H9 (cell line): ENCODE results near the gene VASH2. TPM values are rescaled to one million over a fixed set of nuclear protein-coding genes. Genes with fewer than 3 reads are reported as not detected.
A peak's percentile ranks its signal among the peaks of the same experiment; 100 is the strongest.

Experiments used
- DNase-seq: peaks from one replicate; pipeline ENCODE4 v3.0.0-alpha.2; 2017
- H2AFZ ChIP-seq: one replicate; pipeline ENCODE4 v1.6.1; 2013; ENCODE audit warnings: mild to moderate bottlenecking, low read length, control low read depth, moderate library complexity
- H2AK5ac ChIP-seq: 2 replicates; pipeline ENCODE4 v1.6.1; 2013; ENCODE audit warnings: low read length, control low read depth, mixed read lengths; ENCODE audit not compliant: insufficient read length
- H2BK120ac ChIP-seq: one replicate; pipeline ENCODE4 v1.6.1; 2013; ENCODE audit warnings: low read depth, mild to moderate bottlenecking, low read length, control low read depth, inconsistent platforms; ENCODE audit not compliant: poor library complexity, severe bottlenecking
- H2BK12ac ChIP-seq: 2 replicates; pipeline ENCODE4 v1.6.1; 2013; ENCODE audit warnings: low read length, control low read depth, mixed read lengths, low read depth; ENCODE audit not compliant: insufficient read length
- H2BK15ac ChIP-seq: 2 replicates; pipeline ENCODE4 v1.6.1; 2013; ENCODE audit warnings: low read depth, low read length, control low read depth
- H2BK20ac ChIP-seq: one replicate; pipeline ENCODE4 v1.6.1; 2013; ENCODE audit warnings: low read depth, mild to moderate bottlenecking, low read length, control low read depth, inconsistent platforms; ENCODE audit not compliant: poor library complexity, severe bottlenecking
- H2BK5ac ChIP-seq: 2 replicates; pipeline ENCODE4 v1.6.1; 2013; ENCODE audit warnings: low read length, control low read depth, mixed read lengths; ENCODE audit not compliant: insufficient read length
- H3K14ac ChIP-seq: 2 replicates; pipeline ENCODE4 v1.6.1; 2013; ENCODE audit warnings: low read length, control low read depth; ENCODE audit not compliant: insufficient read depth
- H3K18ac ChIP-seq: 2 replicates; pipeline ENCODE4 v1.6.1; 2013; ENCODE audit warnings: low read depth, mild to moderate bottlenecking, mixed read lengths, low read length, control low read depth; ENCODE audit not compliant: insufficient read length
- H3K23ac ChIP-seq: 2 replicates; pipeline ENCODE4 v1.6.1; 2013; ENCODE audit warnings: low read length, control low read depth, mixed read lengths, low read depth; ENCODE audit not compliant: insufficient read length
- H3K23me2 ChIP-seq: 2 replicates; pipeline ENCODE4 v1.6.1; 2013; ENCODE audit warnings: low read depth, mild to moderate bottlenecking, mixed read lengths, low read length, control low read depth; ENCODE audit not compliant: insufficient read length, poor library complexity, severe bottlenecking
- H3K27ac ChIP-seq: 2 replicates; pipeline ENCODE4 v1.5.1; 2013; ENCODE audit warnings: low read length, control low read depth, mixed read lengths, low read depth; ENCODE audit not compliant: insufficient read length
- H3K27me3 ChIP-seq: 2 replicates; pipeline ENCODE4 v1.6.1; 2013; ENCODE audit warnings: low read length, control low read depth, inconsistent platforms; ENCODE audit not compliant: insufficient read depth
- H3K4ac ChIP-seq: 2 replicates; pipeline ENCODE4 v1.6.1; 2013; ENCODE audit warnings: low read depth, mild to moderate bottlenecking, control low read depth, inconsistent platforms, low read length, moderate library complexity
- H3K4me1 ChIP-seq: 2 replicates; pipeline ENCODE4 v1.6.1; 2013; ENCODE audit warnings: low read length, control low read depth, inconsistent platforms; ENCODE audit not compliant: insufficient read depth
- H3K4me2 ChIP-seq: 2 replicates; pipeline ENCODE4 v1.6.1; 2013; ENCODE audit warnings: low read length, control low read depth, mixed read lengths; ENCODE audit not compliant: insufficient read length, insufficient read depth
- H3K56ac ChIP-seq: 2 replicates; pipeline ENCODE4 v1.6.1; 2013; ENCODE audit warnings: low read depth, mild to moderate bottlenecking, mixed read lengths, low read length, control low read depth; ENCODE audit not compliant: insufficient read length
- H3K79me1 ChIP-seq: 2 replicates; pipeline ENCODE4 v1.6.1; 2013; ENCODE audit warnings: low read depth, mild to moderate bottlenecking, moderate library complexity, low read length, control low read depth, inconsistent platforms; ENCODE audit not compliant: insufficient read depth, poor library complexity, severe bottlenecking
- H3K79me2 ChIP-seq: 2 replicates; pipeline ENCODE4 v1.6.1; 2013; ENCODE audit warnings: low read length, control low read depth, inconsistent platforms; ENCODE audit not compliant: insufficient read depth
- H3K9ac ChIP-seq: 2 replicates; pipeline ENCODE4 v1.6.1; 2013; ENCODE audit warnings: low read length, control low read depth, mixed read lengths; ENCODE audit not compliant: insufficient read length; ENCODE audit errors: extremely low read depth
- H3K9me3 ChIP-seq: one replicate; pipeline ENCODE4 v1.6.1; 2013; ENCODE audit warnings: low read depth, low read length, inconsistent platforms; ENCODE audit not compliant: control insufficient read depth
- H3T11ph ChIP-seq: one replicate; pipeline ENCODE4 v1.6.1; 2013; ENCODE audit warnings: mild to moderate bottlenecking, low read length, control low read depth, inconsistent platforms
- H4K20me1 ChIP-seq: one replicate; pipeline ENCODE4 v1.6.1; 2013; ENCODE audit not compliant: control insufficient read depth, insufficient read length, insufficient read depth
- H4K5ac ChIP-seq: 2 replicates; pipeline ENCODE4 v1.6.1; 2013; ENCODE audit warnings: low read depth, mild to moderate bottlenecking, mixed read lengths, low read length, control low read depth; ENCODE audit not compliant: insufficient read length
- H4K8ac ChIP-seq: replicated peaks from 2 replicates; pipeline ENCODE4 v1.6.1; 2013; ENCODE audit warnings: low read length, control low read depth, mixed read lengths, low read depth; ENCODE audit not compliant: insufficient read length
- H4K91ac ChIP-seq: 2 replicates; pipeline ENCODE4 v1.6.1; 2013; ENCODE audit warnings: low read depth, mild to moderate bottlenecking, moderate library complexity, mixed read lengths, low read length, control low read depth; ENCODE audit not compliant: insufficient read length
- H3K27ac Mint-ChIP-seq, 3 experiments: 2 replicates in 2 of 3; 3 replicates in 1 of 3; pipeline ENCODE4 v1.8.0; 2020 to 2021; ENCODE audit warnings: mixed read lengths in 3 of 3, mild to moderate bottlenecking in 1 of 3, moderate library complexity in 1 of 3
- H3K27me3 Mint-ChIP-seq: 2 replicates; pipeline ENCODE4 v1.8.0; 2021; ENCODE audit warnings: low read depth, mild to moderate bottlenecking, moderate library complexity, mixed read lengths
- H3K36me3 Mint-ChIP-seq, 3 experiments: 2 replicates in 2 of 3; 3 replicates in 1 of 3; pipeline ENCODE4 v1.8.0; 2020 to 2021; ENCODE audit warnings: low read depth in 3 of 3, mixed read lengths in 3 of 3; ENCODE audit not compliant: insufficient read depth in 1 of 3
- H3K4me1 Mint-ChIP-seq, 2 experiments: 2 replicates each; pipeline ENCODE4 v1.8.0; 2020; ENCODE audit warnings: mixed read lengths in 2 of 2
- H3K4me3 Mint-ChIP-seq, 2 experiments: 2 replicates in 1 of 2; 3 replicates in 1 of 2; pipeline ENCODE4 v1.8.0; 2020 to 2021; ENCODE audit warnings: mild to moderate bottlenecking in 2 of 2, mixed read lengths in 2 of 2, moderate library complexity in 1 of 2
- H3K9me3 Mint-ChIP-seq, 2 experiments: 2 replicates in 1 of 2; 3 replicates in 1 of 2; pipeline ENCODE4 v1.8.0; 2020; ENCODE audit warnings: mild to moderate bottlenecking in 2 of 2, mixed read lengths in 2 of 2, moderate library complexity in 1 of 2
- WGBS: extraction: QIAGEN DNeasy Blood & Tissue Kit; methylation state at CpG from one replicate; pipeline ENCODE4 v1.1.7; 2013; ENCODE audit warnings: missing lambda C conversion rate, low lambda C conversion rate, mixed read lengths; ENCODE audit not compliant: insufficient read length; ENCODE audit errors: extremely low coverage; 5-methylcytosine and 5-hydroxymethylcytosine counted together
- total RNA-seq: library from RNA; stranded (reverse); gene quantifications from 2 replicates; pipeline ENCODE4 v1.2.1, GENCODE V29; 2021
- TF ChIP-seq, protein P1 (sequence below): fragments of 200-600 bp; sonication (generic); conservative IDR thresholded peaks from 3 replicates; pipeline ENCODE4 v1.8.0; 2021; ENCODE audit warnings: antibody characterized with exemption, mild to moderate bottlenecking

VASH2 gene
- total RNA-seq, 1 experiment from 2014 or later = 76.1 TPM

DNA sequence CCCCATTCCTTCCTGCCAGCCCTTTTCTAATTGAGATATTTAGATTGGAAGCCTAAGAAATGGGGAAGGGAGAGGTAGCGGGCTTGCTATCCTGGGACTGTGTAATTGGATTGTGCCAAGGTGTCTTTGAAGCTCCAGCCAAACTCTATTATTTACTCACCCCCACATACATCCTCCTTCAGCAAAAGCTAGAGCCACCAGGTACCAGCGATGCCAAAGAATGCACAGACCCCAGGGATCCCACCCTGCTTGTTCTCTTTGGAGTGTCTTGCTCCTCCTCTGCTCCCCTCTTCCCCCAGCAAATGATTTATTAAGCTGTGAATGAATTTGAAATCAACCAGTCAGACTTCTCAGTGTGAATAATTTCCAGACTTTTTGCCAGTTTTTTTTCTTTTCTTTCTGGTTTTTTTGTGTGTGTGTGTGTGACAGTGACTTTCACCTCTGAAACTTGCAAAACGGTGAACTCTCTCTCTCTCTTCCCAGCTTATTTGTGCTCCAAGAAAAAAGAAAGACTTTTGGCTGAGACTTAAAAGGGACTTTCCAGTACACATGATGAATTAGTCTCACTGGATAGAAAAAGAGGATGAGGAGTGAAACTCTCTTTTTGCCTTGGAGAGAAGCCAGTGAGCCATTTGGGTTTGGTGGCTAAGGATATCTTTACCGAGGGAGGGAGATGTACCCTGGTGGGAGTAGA is 1.8 kb downstream of the VASH2 start:
- H4K20me1 ChIP-seq = peaks cover 2% of the 10 kb centered on the region
- no peak overlapping the region for H2AFZ ChIP-seq
- peaks cover 11% of the 10 kb centered on the region; the same call in 1 of the 2 replicates for H3K79me2 ChIP-seq
- no peak overlapping the region for H3K27ac ChIP-seq
- peaks cover 8 to 9% of the 10 kb centered on the region in 2 experiments; a peak in 4 of 5 replicates for H3K9me3 Mint-ChIP-seq
- H3K27ac Mint-ChIP-seq = peak overlapping the region in 1 of 3 experiments; percentile 34; a peak in 1 of 7 replicates
- H3K79me1 ChIP-seq = peaks cover 7% of the 10 kb centered on the region
- TF ChIP-seq, protein P1, sequence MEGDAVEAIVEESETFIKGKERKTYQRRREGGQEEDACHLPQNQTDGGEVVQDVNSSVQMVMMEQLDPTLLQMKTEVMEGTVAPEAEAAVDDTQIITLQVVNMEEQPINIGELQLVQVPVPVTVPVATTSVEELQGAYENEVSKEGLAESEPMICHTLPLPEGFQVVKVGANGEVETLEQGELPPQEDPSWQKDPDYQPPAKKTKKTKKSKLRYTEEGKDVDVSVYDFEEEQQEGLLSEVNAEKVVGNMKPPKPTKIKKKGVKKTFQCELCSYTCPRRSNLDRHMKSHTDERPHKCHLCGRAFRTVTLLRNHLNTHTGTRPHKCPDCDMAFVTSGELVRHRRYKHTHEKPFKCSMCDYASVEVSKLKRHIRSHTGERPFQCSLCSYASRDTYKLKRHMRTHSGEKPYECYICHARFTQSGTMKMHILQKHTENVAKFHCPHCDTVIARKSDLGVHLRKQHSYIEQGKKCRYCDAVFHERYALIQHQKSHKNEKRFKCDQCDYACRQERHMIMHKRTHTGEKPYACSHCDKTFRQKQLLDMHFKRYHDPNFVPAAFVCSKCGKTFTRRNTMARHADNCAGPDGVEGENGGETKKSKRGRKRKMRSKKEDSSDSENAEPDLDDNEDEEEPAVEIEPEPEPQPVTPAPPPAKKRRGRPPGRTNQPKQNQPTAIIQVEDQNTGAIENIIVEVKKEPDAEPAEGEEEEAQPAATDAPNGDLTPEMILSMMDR = no peak
- no peak overlapping the region for H3K56ac ChIP-seq
- no peak overlapping the region for H3K14ac ChIP-seq
- H2BK12ac ChIP-seq = no peak overlapping the region
- no peak for DNase-seq
- H3K23me2 ChIP-seq = peaks cover 14% of the 10 kb centered on the region
- no peak overlapping the region for H3K23ac ChIP-seq
- peaks cover 21% of the 10 kb centered on the region for H3K27me3 Mint-ChIP-seq
- H3K36me3 Mint-ChIP-seq = peaks cover 48 to 57% (median 50%) of the 10 kb centered on the region in 3 experiments
- H2BK5ac ChIP-seq = no peak overlapping the region
- H3T11ph ChIP-seq = no peak overlapping the region
- H3K9ac ChIP-seq = peak overlapping the region; percentile 36
- H3K9me3 ChIP-seq = no peaks in the 10 kb centered on the region
- peaks cover 50 to 53% of the 10 kb centered on the region in 2 experiments for H3K4me1 Mint-ChIP-seq
- H3K18ac ChIP-seq = no peak overlapping the region
- peak overlapping the region; percentile 82 to 93 for H3K4me3 Mint-ChIP-seq
- no peak overlapping the region for H2BK120ac ChIP-seq
- no peak overlapping the region for H2BK20ac ChIP-seq
- no peak overlapping the region for H2BK15ac ChIP-seq
- no CpG with 5 or more reads among the region's 4 CpGs for WGBS
- no peak overlapping the region for H4K5ac ChIP-seq
- no peak overlapping the region for H2AK5ac ChIP-seq
- no peak overlapping the region for H4K91ac ChIP-seq
- H3K4me2 ChIP-seq = peak overlapping the region; percentile 49
- peaks cover 3% of the 10 kb centered on the region; the same call in 1 of the 2 replicates for H3K4me1 ChIP-seq
- H4K8ac ChIP-seq = no peak overlapping the region
- H3K27me3 ChIP-seq = no peaks in the 10 kb centered on the region
- no peak overlapping the region for H3K4ac ChIP-seq
